ENCODE measurements around the gene LSM4. TPM values are rescaled to one million over a fixed set of nuclear protein-coding genes. Genes with fewer than 3 reads are reported as not detected.
"Not testable (repeated sequence)": the region's sequence is repeated elsewhere in the genome, so short reads cannot be mapped to it uniquely, and the experiment has no call there.

Gene LSM4
- total RNA-seq, 1 donor from 2014 or later: 440 TPM

DNA sequence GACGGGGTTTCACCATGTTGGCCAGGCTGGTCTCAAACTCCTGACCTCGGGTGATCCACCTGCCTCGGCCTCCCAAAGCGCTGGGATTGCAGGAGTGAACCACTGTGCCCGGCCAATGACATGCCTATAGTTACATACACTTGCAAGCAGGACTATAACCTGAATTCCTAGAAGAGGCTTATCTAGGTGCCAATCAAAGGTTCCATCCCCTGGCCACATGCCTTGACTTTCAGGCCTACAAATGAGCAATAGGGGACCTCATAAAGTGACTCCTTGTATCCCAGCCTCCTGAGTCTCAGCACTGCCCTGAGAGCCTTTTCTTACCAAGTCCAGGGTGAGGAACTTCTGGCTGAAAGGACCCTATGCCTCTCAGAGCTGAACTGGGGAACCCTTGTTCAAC lies 3.9 kb upstream of the LSM4 start:
- Histone ChIP-seq H2AFZ (replicated peaks) (no peak overlapping the region), H3K36me3 (no peaks in the 10 kb centered on the region), H3K27ac (no peak overlapping the region), H4K20me1 (ENCODE audit: low read depth) (peaks cover under 1% of the 10 kb centered on the region), H3F3A (ENCODE audit: low read depth) (peaks cover 38% of the 10 kb centered on the region), H3K4me2 (no peak overlapping the region), H3K27me3 (no peaks in the 10 kb centered on the region), H3K4me1 (peaks cover 13% of the 10 kb centered on the region), H3K9ac (no peak overlapping the region), H3K9me3 (ENCODE audit: low read depth) (no peaks in the 10 kb centered on the region), H3K4me3 (no peak overlapping the region), H3K79me2 (ENCODE audit: low read depth) (peaks cover 11% of the 10 kb centered on the region)
- Mint-ChIP-seq H3K27me3 (ENCODE audit: insufficient read depth, low read depth) (peaks cover 6% of the 10 kb centered on the region), H3K36me3 (no peaks in the 10 kb centered on the region), H3K27ac (no peak overlapping the region), H3K4me1 (peaks cover 33% of the 10 kb centered on the region), H3K4me3 (no peak overlapping the region), H3K9me3 (no peaks in the 10 kb centered on the region)
- TF ChIP-seq EZH2 (IDR thresholded peaks at IDR 0.05): no peak
- TF ChIP-seq CTCF (IDR thresholded peaks at IDR 0.05): no peak
- TF ChIP-seq EZH2phosphoT487 (IDR thresholded peaks at IDR 0.05): no peak
- no peak for DNase-seq (ENCODE audit: low spot score)

GRCh38 chr19:18324373-18324731 lies 1.5 kb upstream of the LSM4 start:
- Mint-ChIP-seq H3K4me1 (peaks cover 44% of the 10 kb centered on the region), H3K4me3 (peak overlapping the region; percentile 85)
- not testable (repeated sequence) for H3K27ac Mint-ChIP-seq; H2AFZ ChIP-seq (replicated peaks); H3K9me3 ChIP-seq (ENCODE audit: low read depth); H3K4me3 ChIP-seq; DNase-seq (ENCODE audit: low spot score); H3K4me2 ChIP-seq; H3K27me3 ChIP-seq; H3K36me3 ChIP-seq; H3K27me3 Mint-ChIP-seq (ENCODE audit: insufficient read depth, low read depth); H3K9ac ChIP-seq; H3K27ac ChIP-seq; H3K9me3 Mint-ChIP-seq; H3K36me3 Mint-ChIP-seq; H4K20me1 ChIP-seq (ENCODE audit: low read depth)
- peaks cover 36% of the 10 kb centered on the region for H3F3A ChIP-seq (ENCODE audit: low read depth)
- peaks cover 22% of the 10 kb centered on the region for H3K4me1 ChIP-seq
- H3K79me2 ChIP-seq (ENCODE audit: low read depth): peaks cover 35% of the 10 kb centered on the region

GRCh38 chr19:18322318-18322758 lies 538 bp downstream of the LSM4 start:
- H3K4me3 Mint-ChIP-seq: peak overlapping the region; percentile 85
- Histone ChIP-seq H3K79me2 (ENCODE audit: low read depth) (peaks cover 55% of the 10 kb centered on the region), H3K27me3 (no peaks in the 10 kb centered on the region), H3K4me2 (peak overlapping the region; percentile 91), H3K36me3 (no peaks in the 10 kb centered on the region), H3K4me3 (peak overlapping the region; percentile 73), H3K9ac (peak overlapping the region; percentile 77), H3K4me1 (peaks cover 19% of the 10 kb centered on the region), H3F3A (ENCODE audit: low read depth) (peaks cover 28% of the 10 kb centered on the region), H3K27ac (peak overlapping the region; percentile 61), H2AFZ (replicated peaks) (no peak overlapping the region), H3K9me3 (ENCODE audit: low read depth) (no peaks in the 10 kb centered on the region), H4K20me1 (ENCODE audit: low read depth) (peaks cover 25% of the 10 kb centered on the region)
- H3K9me3 Mint-ChIP-seq: no peaks in the 10 kb centered on the region
- peaks cover 3% of the 10 kb centered on the region for H3K27me3 Mint-ChIP-seq (ENCODE audit: insufficient read depth, low read depth)
- TF ChIP-seq CTCF (IDR thresholded peaks at IDR 0.05) (peak; percentile 48), EZH2phosphoT487 (IDR thresholded peaks at IDR 0.05) (no peak), EZH2 (IDR thresholded peaks at IDR 0.05) (no peak)
- DNase-seq (ENCODE audit: low spot score): peak; percentile 81
- H3K4me1 Mint-ChIP-seq: peaks cover 37% of the 10 kb centered on the region
- peaks cover 7% of the 10 kb centered on the region for H3K36me3 Mint-ChIP-seq
- peak overlapping the region; percentile 46 for H3K27ac Mint-ChIP-seq

DNA sequence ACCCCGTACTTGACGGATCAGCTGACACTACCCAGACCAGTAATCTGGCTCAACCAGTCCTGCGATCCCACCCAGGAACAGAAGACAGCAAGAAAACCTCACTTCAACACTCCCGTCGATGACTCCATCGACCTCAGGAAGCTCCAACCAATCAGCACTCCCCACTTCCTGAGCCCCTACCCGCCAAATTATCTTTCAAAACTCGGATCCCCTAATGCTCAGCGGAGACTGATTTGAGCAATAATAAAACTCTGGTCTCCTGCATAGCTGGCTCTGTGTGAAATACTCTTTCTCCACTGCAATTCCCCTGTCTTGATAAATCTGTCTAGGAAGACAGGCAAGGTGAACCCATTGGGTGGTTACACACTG lies 1.2 kb downstream of the LSM4 start:
- Histone ChIP-seq H3K9me3 (ENCODE audit: low read depth) (no peaks in the 10 kb centered on the region), H3K36me3 (no peaks in the 10 kb centered on the region), H3K9ac (peak overlapping the region; percentile 77), H3K27me3 (no peaks in the 10 kb centered on the region), H3K4me1 (peaks cover 19% of the 10 kb centered on the region), H3K4me3 (peak overlapping the region; percentile 73), H3F3A (ENCODE audit: low read depth) (peaks cover 28% of the 10 kb centered on the region), H3K27ac (no peak overlapping the region), H4K20me1 (ENCODE audit: low read depth) (peaks cover 29% of the 10 kb centered on the region), H3K4me2 (peak overlapping the region; percentile 91), H3K79me2 (ENCODE audit: low read depth) (peaks cover 61% of the 10 kb centered on the region), H2AFZ (replicated peaks) (no peak overlapping the region)
- no peaks in the 10 kb centered on the region for H3K9me3 Mint-ChIP-seq
- peak overlapping the region; percentile 46 for H3K27ac Mint-ChIP-seq
- TF ChIP-seq EZH2 (IDR thresholded peaks at IDR 0.05) (no peak), CTCF (IDR thresholded peaks at IDR 0.05) (no peak), EZH2phosphoT487 (IDR thresholded peaks at IDR 0.05) (no peak)
- no peak for DNase-seq (ENCODE audit: low spot score)
- peak overlapping the region; percentile 85 for H3K4me3 Mint-ChIP-seq
- H3K36me3 Mint-ChIP-seq: peaks cover 7% of the 10 kb centered on the region
- H3K4me1 Mint-ChIP-seq: peaks cover 37% of the 10 kb centered on the region
- peaks cover 3% of the 10 kb centered on the region for H3K27me3 Mint-ChIP-seq (ENCODE audit: insufficient read depth, low read depth)

All from neural progenitor cell (in vitro differentiated cells).